Pulmonary artery endothelial cell (primary cell): Measurements from ENCODE around the gene PASK. TPM values are rescaled to one million over a fixed set of nuclear protein-coding genes. Genes with fewer than 3 reads are reported as not detected.

Experiments used
- DNase-seq: peaks from one replicate; pipeline ENCODE4 v3.0.0-alpha.2; 2011; ENCODE audit warnings: low read depth, low spot score
- total RNA-seq: library from RNA; depleted of rRNA; stranded (reverse); fragments of >200 nt; gene quantifications from 2 replicates; pipeline ENCODE4 v1.2.3, GENCODE V29; 2014

The PASK gene
- total RNA-seq, 1 donor from 2014 or later, result 5.5 TPM

- no peak for DNase-seq
Measured at GRCh38 chr2:241066893-241067341, 82.4 kb downstream of the PASK start.

- DNase-seq, result no peak
Measured at GRCh38 chr2:241066171-241066892, 82.9 kb downstream of the PASK start.

- no peak for DNase-seq
Measured at GRCh38 chr2:241065355-241065803, 83.9 kb downstream of the PASK start.

GRCh38 chr2:241064802-241065354, 84.4 kb downstream of the PASK start:
- no peak for DNase-seq

- no peak for DNase-seq
Measured at GRCh38 chr2:241064008-241064801, 85.1 kb downstream of the PASK start.

GRCh38 chr2:241063587-241063986, 85.7 kb downstream of the PASK start:
- no peak for DNase-seq

- DNase-seq, result no peak
Measured at GRCh38 chr2:241063093-241063551, 86.2 kb downstream of the PASK start.

- DNase-seq, result no peak
Measured at GRCh38 chr2:241062389-241063092, 86.7 kb downstream of the PASK start.

GRCh38 chr2:241061275-241061674, 88.0 kb downstream of the PASK start:
- DNase-seq, result no peak

Other genes with a start within 250 kb of the PASK start
- gene CROCC2, start 243.1 kb downstream of the PASK start, total RNA-seq, result not detected in 2 replicates
- 12.8 and 16.6 TPM in 2 replicates for gene SNED1, start 150.9 kb downstream of the PASK start, total RNA-seq
- 48.1 TPM in 2 replicates for gene MTERF4, start 47.2 kb downstream of the PASK start, total RNA-seq
- gene PPP1R7, start 995 bp upstream of the PASK start, total RNA-seq, result 45.9 and 59.5 TPM in 2 replicates
- 0.25 and 0.59 TPM in 2 replicates for gene ANO7, start 39.2 kb upstream of the PASK start, total RNA-seq
- gene HDLBP, start 166.2 kb upstream of the PASK start, total RNA-seq, result 765 and 980 TPM in 2 replicates
- 499 and 544 TPM in 2 replicates for gene SEPTIN2, start 166.5 kb upstream of the PASK start, total RNA-seq
- 37.2 and 41.6 TPM in 2 replicates for gene FARP2, start 206.8 kb upstream of the PASK start, total RNA-seq